ENCODE measurements around the gene EXOSC6. TPM values are rescaled to one million over a fixed set of nuclear protein-coding genes. Genes with fewer than 3 reads are reported as not detected.
"Not testable (repeated sequence)": the region's sequence is repeated elsewhere in the genome, so short reads cannot be mapped to it uniquely, and the experiment has no call there.

Gene EXOSC6

DNA sequence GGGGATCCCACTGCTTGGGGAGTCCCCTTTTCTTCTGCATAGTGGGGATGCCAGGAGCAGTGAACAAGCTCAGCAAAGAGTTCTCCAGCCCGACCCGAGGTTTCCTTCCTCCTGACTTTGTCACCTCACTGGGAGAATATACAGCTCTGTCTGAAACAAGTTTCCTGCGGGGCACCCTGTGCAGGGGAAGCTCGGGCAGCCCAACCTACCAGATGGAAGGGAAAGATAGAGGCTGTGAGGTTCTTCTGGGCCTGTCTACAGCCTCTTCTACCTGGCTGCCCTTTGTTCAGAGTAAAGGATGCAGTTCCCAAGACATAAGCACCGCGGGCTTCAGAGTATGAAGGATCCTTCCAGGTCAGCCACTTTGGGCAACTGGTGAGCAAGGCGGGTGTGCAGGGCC is 54.1 kb downstream of the EXOSC6 start:
- not testable (repeated sequence) for H3K4me1 ChIP-seq (ENCODE audit: control insufficient read depth in 2 of 2, insufficient read depth in 1 of 2, low read depth in 1 of 2, low read length in 2 of 2); H2BK5ac ChIP-seq (ENCODE audit: low read length); H2BK120ac ChIP-seq (ENCODE audit: low read depth, low read length); H4K8ac ChIP-seq (ENCODE audit: low read depth, low read length); H3K23ac ChIP-seq (ENCODE audit: low read depth, low read length, poor library complexity); H3K4me2 ChIP-seq (ENCODE audit: insufficient read depth, low read length, poor library complexity, severe bottlenecking); H3K9ac ChIP-seq (ENCODE audit: low read depth, low read length, poor library complexity); H3K14ac ChIP-seq (ENCODE audit: low read length); H3K79me1 ChIP-seq (ENCODE audit: low read depth, low read length); H3K18ac ChIP-seq (ENCODE audit: low read length); H3K4ac ChIP-seq (ENCODE audit: low read length); H2AFZ ChIP-seq (ENCODE audit: low read length); H2BK12ac ChIP-seq (ENCODE audit: low read length); H3K27me3 ChIP-seq (ENCODE audit: control insufficient read depth in 3 of 3, insufficient read depth in 3 of 3, low read depth in 1 of 3, low read length in 3 of 3); H2AK5ac ChIP-seq (ENCODE audit: low read depth, low read length); H2BK15ac ChIP-seq (ENCODE audit: low read length); H4K91ac ChIP-seq (ENCODE audit: low read depth, low read length, poor library complexity); H3K4me3 ChIP-seq (ENCODE audit: low read length in 2 of 2); H3K9me3 ChIP-seq (replicated peaks in 1 of 2; ENCODE audit: control insufficient read depth in 2 of 2, insufficient read depth in 1 of 2, low read depth in 1 of 2, low read length in 2 of 2); H3K27ac ChIP-seq (replicated peaks; ENCODE audit: low read length); H3K36me3 ChIP-seq (replicated peaks in 1 of 2; ENCODE audit: control insufficient read depth in 2 of 2, insufficient read depth in 2 of 2, low read length in 2 of 2); DNase-seq (ENCODE audit: low spot score)
- no CpG with 5 or more reads among the region's 7 CpGs for WGBS, 2 donors (ENCODE audit: extremely low coverage in 2 of 2, insufficient read length in 2 of 2, insufficient replicate concordance in 1 of 2)

Small RNAs within 50 kb of the gene (small RNA-seq; reads per million reads assigned to genes)
- not detected for gene AC009060.2 (ENCODE audit: insufficient read depth)
- not detected for gene RN7SL279P (ENCODE audit: insufficient read depth)

Data from neuronal stem cell (in vitro differentiated cells).